Peyer's patch (tissue), 4 donors: Measurements from ENCODE around the gene AGBL2.

Experiments
- CTCF ChIP-seq, 6 experiments: fragments of 450-650 bp in 4 of 6; fragments of 200-600 bp in 2 of 6; sonication (generic) in 1 of 6; IDR thresholded peaks; one replicate each; pipeline ENCODE4 v1.5.1; 2017 to 2019; ENCODE audit warnings: antibody characterized with exemption in 6 of 6, mild to moderate bottlenecking in 3 of 6, moderate library complexity in 1 of 6
- POLR2A ChIP-seq, 2 donors: fragments of 450-650 bp; IDR thresholded peaks; one replicate each; pipeline ENCODE4 v1.5.1; 2017; ENCODE audit warnings: antibody characterized with exemption in 2 of 2, mild to moderate bottlenecking in 2 of 2, moderate library complexity in 2 of 2

- TF ChIP-seq CTCF (IDR thresholded peaks at IDR 0.05) (no peak), POLR2A (IDR thresholded peaks at IDR 0.05) (no peak)
Measured at GRCh38 chr11:47672283-47672730, 42.9 kb downstream of the AGBL2 start.
